ENCODE data around the gene PHRF1.

Gene PHRF1

GRCh38 chr11:575313-575995, 816 bp upstream of the PHRF1 start:
- no peak for DNase-seq

GRCh38 chr11:576811-577610, 741 bp downstream of the PHRF1 start:
- DNase-seq: no peak

- no peak for DNase-seq
Observed at GRCh38 chr11:577611-577894, 1.3 kb downstream of the PHRF1 start.

GRCh38 chr11:578276-579035, 2.2 kb downstream of the PHRF1 start:
- DNase-seq: no peak

GRCh38 chr11:579830-580601, 3.7 kb downstream of the PHRF1 start:
- no peak for DNase-seq

GRCh38 chr11:581342-581741, 5.1 kb downstream of the PHRF1 start:
- DNase-seq: no peak

- no peak for DNase-seq
Observed at GRCh38 chr11:581752-582151, 5.5 kb downstream of the PHRF1 start.

- DNase-seq: no peak
Observed at GRCh38 chr11:584287-584686, 8.0 kb downstream of the PHRF1 start.

- DNase-seq: no peak
Observed at GRCh38 chr11:586376-587316, 10.4 kb downstream of the PHRF1 start.

- no peak for DNase-seq
Observed at GRCh38 chr11:587546-587945, 11.3 kb downstream of the PHRF1 start.

GRCh38 chr11:587978-588380, 11.7 kb downstream of the PHRF1 start:
- DNase-seq: no peak

GRCh38 chr11:589798-590197, 13.5 kb downstream of the PHRF1 start:
- DNase-seq: no peak

GRCh38 chr11:590997-591396, 14.7 kb downstream of the PHRF1 start:
- no peak for DNase-seq

- no peak for DNase-seq
Observed at GRCh38 chr11:592501-592900, 16.2 kb downstream of the PHRF1 start.

- DNase-seq: no peak
Observed at GRCh38 chr11:592918-593317, 16.6 kb downstream of the PHRF1 start.

GRCh38 chr11:593347-593746, 17.1 kb downstream of the PHRF1 start:
- no peak for DNase-seq

- DNase-seq: no peak
Observed at GRCh38 chr11:595400-595799, 19.1 kb downstream of the PHRF1 start.

- no peak for DNase-seq
Observed at GRCh38 chr11:596374-596773, 20.1 kb downstream of the PHRF1 start.

- no peak for DNase-seq
Observed at GRCh38 chr11:597166-597725, 21.0 kb downstream of the PHRF1 start.

GRCh38 chr11:598005-598680, 21.9 kb downstream of the PHRF1 start:
- DNase-seq: no peak

- no peak for DNase-seq
Observed at GRCh38 chr11:601573-602245, 25.4 kb downstream of the PHRF1 start.
